IMR-90 (cell line): ENCODE results near the gene ETV6.

Experiments used
- CTCF ChIP-seq: conservative IDR thresholded peaks from 2 replicates; pipeline ENCODE4 v1.5.1; 2012; ENCODE audit warnings: mild to moderate bottlenecking, low read depth, low read length, improper control_type of control experiment
- ELK1 ChIP-seq: fragments of 150-350 bp; IDR thresholded peaks from 2 replicates; pipeline ENCODE4 v1.6.1; 2016; ENCODE audit warnings: low read depth, mild to moderate bottlenecking, low read length, moderate library complexity, borderline replicate concordance
- MAZ ChIP-seq: IDR thresholded peaks from 2 replicates; pipeline ENCODE4 v1.6.1; 2012; ENCODE audit warnings: low read depth, mild to moderate bottlenecking, low read length, improper control_type of control experiment, moderate library complexity, borderline replicate concordance
- POLR2A ChIP-seq: IDR thresholded peaks from 2 replicates; pipeline ENCODE4 v1.6.1; 2012; ENCODE audit warnings: mild to moderate bottlenecking, low read depth, low read length
- RFX5 ChIP-seq: IDR thresholded peaks from 2 replicates; pipeline ENCODE4 v1.8.0; 2012; ENCODE audit warnings: low read depth, mild to moderate bottlenecking, low read length, moderate library complexity

- TF ChIP-seq CTCF (no peak), POLR2A (no peak), ELK1 (no peak), RFX5 (no peak), MAZ (no peak)
Observed at GRCh38 chr12:11667171-11667570, 17.7 kb downstream of the ETV6 start.
